Stimulated activated CD4-positive, alpha-beta T cell treated with anti-CD3 and anti-CD28 coated beads, Interleukin-15, amount 100 ng/mL, for 24 hours (primary cell): Measurements from ENCODE around the gene OR52E8.

Experiments
- DNase-seq: peaks from one replicate; pipeline ENCODE4 v3.0.0-alpha.2; 2020

OR52E8 gene

GRCh38 chr11:5807580-5807979 is 49.9 kb downstream of the OR52E8 start:
- no peak for DNase-seq
